SIG-M5 treated with dmso at 0.1 percent for 504 hours (cell line): ENCODE measurements around the gene MORC2.

Experiments used
- DNase-seq: peaks from one replicate; lab custom pipeline; 2025; ENCODE audit not compliant: unreplicated experiment; lab: John Stamatoyannopoulos, UW

The MORC2 gene

GRCh38 chr22:30922151-30922611, 46.4 kb downstream of the MORC2 start:
- no peak for DNase-seq

GRCh38 chr22:30921108-30921507, 47.5 kb downstream of the MORC2 start:
- DNase-seq = no peak

GRCh38 chr22:30920407-30920806, 48.2 kb downstream of the MORC2 start:
- DNase-seq = peak; percentile 71

- no peak for DNase-seq
These were observed 48.6 kb downstream of the MORC2 start for GRCh38 chr22:30919973-30920372.

- DNase-seq = no peak
These were observed 49.8 kb downstream of the MORC2 start for GRCh38 chr22:30918761-30919160.

- no peak for DNase-seq
These were observed 58.2 kb downstream of the MORC2 start for GRCh38 chr22:30910358-30910757.

- DNase-seq = no peak
These were observed 59.3 kb downstream of the MORC2 start for GRCh38 chr22:30909306-30909705.

GRCh38 chr22:30908051-30908461, 60.5 kb downstream of the MORC2 start:
- no peak for DNase-seq

GRCh38 chr22:30906946-30907345, 61.6 kb downstream of the MORC2 start:
- DNase-seq = no peak

- no peak for DNase-seq
These were observed 62.2 kb downstream of the MORC2 start for GRCh38 chr22:30906411-30906810.

- DNase-seq = no peak
These were observed 62.8 kb downstream of the MORC2 start for GRCh38 chr22:30905696-30906341.

- DNase-seq = no peak
These were observed 64.6 kb downstream of the MORC2 start for GRCh38 chr22:30903876-30904460.

- DNase-seq = no peak
These were observed 65.8 kb downstream of the MORC2 start for GRCh38 chr22:30902496-30903357.

GRCh38 chr22:30894371-30894740, 74.2 kb downstream of the MORC2 start:
- no peak for DNase-seq

- no peak for DNase-seq
These were observed 74.9 kb downstream of the MORC2 start for GRCh38 chr22:30893434-30894370.

GRCh38 chr22:30892731-30893221, 75.8 kb downstream of the MORC2 start:
- no peak for DNase-seq

- DNase-seq = no peak
These were observed 76.3 kb downstream of the MORC2 start for GRCh38 chr22:30892286-30892685.

- DNase-seq = no peak
These were observed 76.8 kb downstream of the MORC2 start for GRCh38 chr22:30891781-30892180.

- DNase-seq = no peak
These were observed 77.2 kb downstream of the MORC2 start for GRCh38 chr22:30891443-30891755.

- DNase-seq = peak; percentile 5
These were observed 77.7 kb downstream of the MORC2 start for GRCh38 chr22:30890686-30891442.
